Retina (tissue), 1 donor: ENCODE data around the gene INVS.
"Not testable (repeated sequence)": the region's sequence is repeated elsewhere in the genome, so short reads cannot be mapped to it uniquely, and the experiment has no call there.

Experiments
- DNase-seq: peaks from one replicate; pipeline ENCODE4 v3.0.0-alpha.2; 2016

The INVS gene

DNA sequence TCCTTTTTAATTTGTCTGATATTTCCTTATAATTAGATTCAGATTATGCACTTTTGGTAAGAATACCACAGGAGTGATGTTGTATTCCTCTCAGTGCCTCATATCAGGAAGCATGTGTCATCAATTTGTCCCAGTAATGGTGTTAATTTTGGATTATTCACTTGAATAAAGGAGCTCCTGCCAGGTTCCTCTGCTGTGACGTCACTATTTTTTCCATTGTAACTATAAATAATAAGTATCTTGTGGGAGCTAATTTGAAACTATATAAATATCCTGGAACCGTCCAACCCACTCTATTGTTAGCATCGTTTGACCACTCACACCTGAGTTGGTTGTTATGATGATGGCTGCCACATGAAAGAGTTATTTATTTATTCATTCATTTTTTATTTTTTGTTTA is 107.9 kb downstream of the INVS start:
- DNase-seq: no peak

DNA sequence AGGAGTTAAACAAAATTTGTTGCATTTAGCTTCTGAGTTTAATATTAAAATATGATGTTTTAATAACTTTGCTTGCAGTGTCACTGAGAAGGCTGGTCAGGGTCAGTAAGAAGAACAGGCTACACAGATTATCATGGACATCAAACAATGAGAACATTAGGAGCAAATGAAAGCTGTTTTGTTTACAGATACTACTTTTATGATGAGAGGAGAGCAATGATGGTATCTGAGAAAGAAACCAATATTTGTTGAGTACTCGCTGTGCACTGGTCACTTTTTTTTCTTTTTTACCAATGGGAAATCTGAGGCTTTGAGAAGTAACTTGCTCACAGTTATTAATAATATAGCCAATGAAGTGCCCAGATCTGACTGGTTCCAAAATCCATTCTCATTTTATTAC is 109.6 kb downstream of the INVS start:
- DNase-seq: no peak

DNA sequence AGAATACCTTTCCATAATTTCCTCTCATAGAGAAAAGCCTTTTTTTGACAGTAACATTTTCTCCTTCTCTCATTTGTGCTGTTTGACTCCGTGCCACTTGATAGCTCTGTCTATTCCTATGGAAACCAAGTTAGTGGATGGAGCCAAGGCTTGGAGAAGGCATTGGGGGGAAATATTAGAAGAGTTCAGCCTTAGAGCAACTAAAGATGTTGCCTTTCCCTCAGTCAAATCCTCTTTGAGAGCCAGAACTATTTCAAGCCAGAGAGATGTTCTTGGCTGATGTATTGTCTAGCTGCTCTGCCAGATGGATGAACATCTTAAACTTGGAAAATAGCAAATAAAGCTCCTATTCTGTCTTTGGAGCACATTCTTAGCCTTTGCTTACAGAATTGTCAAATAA is 112.4 kb downstream of the INVS start:
- no peak for DNase-seq

DNA sequence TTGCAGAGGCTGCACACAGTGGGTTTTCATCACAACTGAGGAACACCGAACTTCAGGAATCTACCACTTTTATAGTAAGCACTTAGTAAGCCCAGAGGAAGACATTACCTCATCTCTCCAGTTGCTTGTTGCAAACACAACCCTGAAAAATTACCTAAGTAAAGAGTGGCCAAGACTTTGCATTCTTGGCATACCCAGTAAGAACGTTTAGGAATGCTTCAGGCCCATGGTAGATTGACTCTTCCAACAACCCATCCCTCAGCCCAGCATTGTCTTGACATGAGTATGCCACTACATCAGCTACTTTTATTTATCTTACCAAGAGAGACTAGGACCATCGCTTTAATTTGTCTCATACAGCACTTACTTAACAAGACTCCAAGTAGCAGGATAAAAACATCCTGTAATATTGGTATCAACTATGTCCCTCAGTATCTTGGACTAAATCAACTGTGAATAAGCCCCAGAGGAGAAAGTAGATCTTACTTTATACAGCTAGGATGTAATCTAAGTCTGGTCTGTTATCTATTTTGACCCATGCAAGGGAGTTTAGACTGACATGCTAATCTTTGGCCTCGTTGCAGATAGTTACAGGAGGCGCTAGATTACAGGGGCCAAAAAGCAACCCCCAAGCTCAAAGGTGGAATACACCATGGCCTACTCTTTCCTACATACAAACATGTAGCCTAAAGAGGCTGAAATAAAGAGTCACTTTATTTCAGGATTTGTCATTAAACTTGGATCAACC is 114.9 kb downstream of the INVS start:
- DNase-seq: no peak

DNA sequence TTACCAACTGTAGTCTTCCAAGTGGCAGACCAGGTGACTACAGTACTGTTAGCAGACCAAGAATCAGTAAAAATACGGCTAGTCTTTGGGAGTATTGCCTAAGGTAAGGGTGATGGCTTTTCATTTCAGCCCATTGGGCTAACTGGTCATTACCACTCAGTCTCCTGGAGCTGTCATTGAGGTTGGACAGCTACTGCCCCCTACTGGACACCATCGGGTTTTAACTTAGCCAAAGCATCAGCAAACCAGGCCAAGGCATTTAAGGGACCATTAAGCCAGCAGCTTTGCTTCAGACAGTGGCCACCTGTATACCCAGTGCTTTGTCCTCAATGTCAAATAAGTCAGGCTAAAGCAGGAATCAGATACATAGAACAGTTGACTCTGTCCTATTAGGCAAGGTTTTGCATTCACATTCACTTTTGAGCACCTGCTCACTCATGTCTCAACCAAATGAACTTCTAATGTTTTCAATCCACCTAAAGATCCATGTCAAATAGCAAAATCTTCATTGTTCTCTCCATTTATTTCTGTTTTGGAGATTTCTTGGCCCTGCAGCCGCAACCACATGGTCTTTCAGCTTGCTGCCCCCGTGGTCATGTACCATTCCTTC is 117.2 kb downstream of the INVS start:
- peak; percentile 10 for DNase-seq

DNA sequence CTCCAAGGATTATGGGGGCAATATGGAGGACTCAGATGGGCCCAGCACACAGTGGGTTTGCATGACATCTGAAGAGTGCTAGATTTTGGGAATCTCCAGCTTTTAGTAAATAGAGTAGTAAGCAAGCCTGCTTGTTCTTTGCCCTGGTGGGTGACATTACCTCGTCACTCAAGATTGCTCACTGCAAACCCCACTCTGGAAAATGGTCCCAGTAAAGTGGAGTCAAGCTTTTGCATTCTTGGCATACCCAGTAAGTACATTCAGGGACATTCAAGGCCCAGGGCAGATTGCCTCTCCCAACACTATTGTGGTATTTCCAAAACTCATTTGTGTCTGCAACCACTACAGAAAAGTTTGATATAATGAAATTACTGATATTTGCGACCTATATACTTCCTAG is 118.5 kb downstream of the INVS start:
- no peak for DNase-seq

DNA sequence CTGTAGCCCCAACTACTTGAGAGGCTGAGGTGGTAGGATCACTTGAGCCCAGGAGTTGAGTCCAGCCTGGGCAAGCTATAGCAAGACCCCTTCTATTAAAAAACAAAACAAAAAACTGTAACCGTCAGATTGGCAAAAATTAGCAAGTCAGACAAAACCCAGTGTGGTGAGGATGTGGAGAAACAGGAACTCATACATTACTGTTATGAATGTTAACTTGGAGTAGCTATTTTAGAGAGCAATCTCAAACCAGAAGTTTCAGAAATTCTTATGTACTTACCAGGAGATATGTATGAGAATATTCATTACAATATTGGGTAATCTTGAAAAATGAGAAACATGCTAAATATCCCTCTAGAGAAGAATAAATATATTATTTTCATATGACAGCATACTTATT is 120.3 kb downstream of the INVS start:
- no peak for DNase-seq

DNA sequence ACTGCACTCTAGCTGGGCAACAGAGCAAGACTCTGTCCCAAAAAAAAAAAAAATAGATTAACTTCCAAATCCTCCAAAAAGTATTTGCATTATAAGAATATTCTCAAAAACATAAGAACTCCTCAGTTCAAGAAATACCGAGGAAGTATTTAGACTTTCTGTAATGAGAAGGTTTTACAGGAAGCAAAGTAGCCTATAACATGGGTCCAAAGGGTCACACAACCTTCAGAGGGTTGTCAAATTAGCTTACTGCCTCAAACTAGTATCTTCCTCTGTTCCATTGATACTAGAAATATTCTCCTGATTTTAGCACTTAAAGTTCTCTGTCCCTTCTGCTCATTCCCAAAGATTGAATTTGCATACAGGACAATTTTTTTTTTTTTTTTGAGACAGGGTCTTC is 121.9 kb downstream of the INVS start:
- no peak for DNase-seq

DNA sequence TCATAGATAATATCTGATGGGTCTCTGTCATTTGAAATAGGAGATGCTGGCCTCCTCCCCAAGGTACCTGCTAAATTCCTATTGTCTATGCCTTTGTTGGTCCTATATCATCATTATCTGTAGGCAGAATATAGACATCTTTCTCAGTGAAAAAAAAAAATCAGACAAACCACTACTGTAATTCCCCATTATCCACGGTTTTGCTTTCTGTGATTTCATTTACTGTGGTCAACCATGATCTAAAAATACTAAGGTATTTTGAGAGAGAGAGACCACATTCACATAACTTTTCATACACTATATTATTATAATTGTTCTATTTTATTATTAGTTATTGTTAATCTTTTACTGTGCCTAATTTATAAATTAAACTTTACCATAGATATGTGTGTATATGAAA is 122.5 kb downstream of the INVS start:
- no peak for DNase-seq

DNA sequence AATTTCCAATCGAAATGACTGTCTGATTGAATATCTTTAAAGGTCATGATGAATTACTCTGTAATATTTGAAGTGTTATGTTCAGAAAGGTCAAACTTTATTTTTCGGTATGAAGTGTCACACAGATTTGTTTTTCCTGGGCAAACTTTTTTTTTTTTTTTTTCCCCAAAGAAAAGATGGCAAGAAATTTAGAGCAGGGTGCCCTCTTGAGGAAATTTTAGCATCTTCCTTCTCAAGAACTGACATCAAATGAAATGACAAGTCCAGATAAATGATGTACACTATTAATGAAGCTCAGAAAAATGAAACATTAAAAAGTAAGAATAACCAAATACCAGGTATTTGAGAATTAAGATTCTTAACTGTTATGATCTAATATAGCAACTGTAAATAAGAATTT is 123.6 kb downstream of the INVS start:
- peak; percentile 33 for DNase-seq

DNA sequence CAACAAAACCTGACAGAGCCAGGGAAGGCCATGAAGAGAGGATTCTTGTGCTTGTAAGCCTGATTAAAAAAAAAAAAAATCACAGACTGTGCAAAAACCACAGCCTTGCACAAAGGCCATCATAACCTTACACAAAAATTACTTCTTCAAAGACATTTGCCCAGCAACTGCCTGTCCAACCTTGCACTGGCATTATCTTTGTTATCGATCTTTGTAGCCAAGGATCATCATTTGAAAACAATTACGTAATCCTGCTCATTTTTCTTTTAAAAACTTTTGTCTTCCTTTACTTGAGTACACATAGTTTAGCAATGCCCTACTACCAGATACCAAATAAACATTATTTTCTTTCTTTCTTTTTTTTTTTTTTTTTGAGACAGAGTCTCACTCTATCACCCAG is 128.6 kb downstream of the INVS start:
- DNase-seq: no peak

DNA sequence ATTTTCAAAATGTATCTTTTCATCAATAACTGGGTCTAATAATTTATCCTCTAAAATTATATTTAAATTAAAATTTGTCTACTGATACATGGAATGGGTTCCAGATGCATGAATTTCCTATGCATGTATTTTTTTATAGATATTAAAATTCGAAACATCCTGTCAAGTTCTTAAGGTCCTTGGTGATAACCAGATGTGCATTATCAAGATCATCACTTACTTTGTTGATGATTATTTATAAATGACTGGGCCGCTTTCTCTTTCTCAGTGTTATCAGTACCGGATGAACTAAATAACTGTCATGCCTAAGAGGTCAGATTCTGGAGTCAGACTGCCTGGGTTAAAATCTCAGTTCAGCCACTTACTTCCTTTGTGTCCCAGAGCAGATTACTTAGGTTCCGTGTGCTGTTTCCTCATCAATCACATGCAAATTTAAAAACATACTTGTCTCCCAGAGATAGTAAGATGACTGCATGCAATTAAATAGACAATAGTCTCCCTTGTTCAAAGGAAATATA is 129.4 kb downstream of the INVS start:
- DNase-seq: no peak

DNA sequence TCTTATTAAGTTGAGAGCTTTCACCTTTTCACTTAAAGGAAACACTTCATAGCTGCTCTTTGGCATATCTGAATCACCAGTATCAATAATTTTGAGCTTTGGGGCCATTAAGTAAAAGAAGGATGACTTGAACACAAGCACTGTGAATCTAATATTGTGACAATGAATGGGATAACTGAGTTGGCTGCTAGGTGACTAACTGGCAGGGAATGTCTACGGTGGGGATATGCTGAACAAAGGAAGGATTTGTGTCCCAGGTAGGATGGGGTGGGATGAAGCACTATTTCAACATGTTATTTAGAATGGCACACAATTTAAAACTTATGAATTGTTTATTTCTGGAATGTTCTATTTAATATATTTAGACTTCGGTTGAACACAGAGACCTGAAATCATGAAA is 130.1 kb downstream of the INVS start:
- no peak for DNase-seq

DNA sequence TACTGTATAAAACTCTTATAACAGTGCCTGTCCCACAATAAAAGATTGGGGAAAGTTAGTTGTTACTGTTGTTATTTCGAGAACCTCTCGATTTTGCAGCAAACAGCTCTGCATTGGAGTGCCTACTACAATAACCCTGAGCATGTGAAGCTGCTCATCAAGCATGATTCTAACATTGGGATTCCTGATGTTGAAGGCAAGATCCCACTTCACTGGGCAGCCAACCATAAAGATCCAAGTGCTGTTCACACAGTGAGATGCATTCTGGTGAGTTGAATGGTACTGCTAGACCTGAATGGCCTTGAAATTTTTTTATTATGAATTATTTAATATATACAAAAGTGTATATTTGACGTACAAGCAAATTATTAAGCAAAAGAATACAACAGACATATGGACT is 130.5 kb downstream of the INVS start:
- DNase-seq: no peak

DNA sequence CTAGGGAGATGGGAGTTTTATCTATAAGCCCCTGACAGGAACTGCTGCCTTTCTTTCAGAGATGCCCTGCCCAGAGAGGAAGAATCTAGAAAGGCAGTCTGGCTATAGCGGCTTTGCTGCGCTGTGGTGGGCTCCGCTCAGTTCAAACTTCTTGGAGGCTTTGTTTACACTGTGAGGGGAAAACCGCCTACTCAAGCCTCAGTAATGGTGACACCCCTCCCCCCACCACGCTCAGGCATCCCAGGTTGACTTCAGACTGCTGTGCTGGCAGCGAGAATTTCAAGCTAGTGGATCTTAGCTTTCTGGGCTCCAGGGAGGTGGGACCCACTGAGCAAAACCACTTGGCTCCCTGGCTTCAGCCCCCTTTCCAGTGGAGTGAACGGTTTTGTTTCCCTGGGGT is 137.9 kb downstream of the INVS start:
- DNase-seq: not testable (repeated sequence)

DNA sequence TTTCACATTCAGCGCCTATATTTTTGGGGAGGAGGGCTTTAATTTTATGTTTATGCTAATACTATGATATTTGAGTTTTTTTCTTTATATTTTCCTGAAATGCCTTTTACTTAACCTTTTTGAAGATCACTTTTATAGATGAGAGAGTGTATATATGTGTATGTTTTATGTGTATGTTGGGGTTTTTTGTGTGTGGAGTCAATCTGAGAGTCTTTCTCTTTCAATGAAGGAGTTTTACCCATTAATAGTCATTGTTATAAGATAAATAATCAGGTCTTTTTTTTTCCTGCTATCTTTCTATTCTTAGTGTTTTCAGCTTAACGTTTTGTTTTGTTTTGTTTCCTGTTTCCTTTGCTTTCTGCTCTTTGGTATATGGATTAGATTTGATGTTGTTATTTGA is 141.5 kb downstream of the INVS start:
- no peak for DNase-seq

DNA sequence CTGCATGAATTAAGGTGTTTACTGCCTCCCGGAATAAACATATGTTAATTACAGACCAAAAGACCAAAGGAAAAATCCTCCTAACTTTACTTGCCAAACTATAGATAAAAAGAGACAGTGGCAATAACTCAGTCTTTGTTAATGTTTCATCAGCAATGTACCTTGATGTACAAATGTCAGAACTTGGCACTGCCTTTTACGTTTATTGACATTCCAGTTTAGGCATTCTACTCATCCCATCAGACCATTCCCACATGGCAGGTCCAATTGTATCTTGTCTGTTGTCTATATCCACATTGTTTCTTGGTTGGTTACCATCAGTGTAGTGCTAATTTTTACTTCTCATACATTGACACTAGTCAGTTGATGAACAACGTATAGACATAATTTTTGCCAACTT is 168.2 kb downstream of the INVS start:
- DNase-seq: no peak

DNA sequence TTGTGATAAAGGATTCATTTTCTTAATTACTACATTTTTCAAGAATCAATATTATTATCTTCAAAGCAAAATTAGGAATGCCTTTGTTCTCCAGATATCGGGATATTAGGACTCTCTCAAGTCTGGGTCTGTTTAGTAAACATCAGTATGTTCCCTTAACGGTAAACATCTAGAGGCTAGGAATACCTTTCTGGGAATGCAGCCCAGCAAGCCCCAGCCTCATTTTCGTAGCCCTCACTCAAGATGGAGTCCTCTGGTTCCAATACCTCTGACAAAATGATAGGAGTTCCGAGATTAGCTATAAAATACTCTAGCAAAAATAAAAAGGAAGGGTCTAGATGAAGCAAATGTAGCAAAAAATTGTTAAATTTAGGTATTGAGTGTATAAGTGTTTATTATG is 169.2 kb downstream of the INVS start:
- DNase-seq: no peak

DNA sequence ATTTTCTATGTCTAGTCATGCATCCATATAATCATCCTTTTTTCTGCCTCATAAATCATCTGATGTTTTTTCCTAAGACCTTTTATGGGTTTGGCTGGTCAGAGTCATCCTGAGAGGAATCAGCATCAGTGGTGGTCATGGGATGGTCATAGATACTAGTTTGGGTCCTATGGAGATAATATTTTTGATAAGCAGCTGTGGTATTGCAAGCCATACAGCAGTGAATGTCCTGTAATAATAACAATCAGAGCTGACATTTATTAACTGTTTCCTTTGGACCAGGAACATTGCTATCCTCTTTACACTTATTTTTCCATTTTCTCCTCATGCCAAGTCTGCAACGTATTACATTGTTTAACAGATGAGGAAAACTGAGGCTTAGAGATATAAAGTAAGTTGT is 170.6 kb downstream of the INVS start:
- no peak for DNase-seq

DNA sequence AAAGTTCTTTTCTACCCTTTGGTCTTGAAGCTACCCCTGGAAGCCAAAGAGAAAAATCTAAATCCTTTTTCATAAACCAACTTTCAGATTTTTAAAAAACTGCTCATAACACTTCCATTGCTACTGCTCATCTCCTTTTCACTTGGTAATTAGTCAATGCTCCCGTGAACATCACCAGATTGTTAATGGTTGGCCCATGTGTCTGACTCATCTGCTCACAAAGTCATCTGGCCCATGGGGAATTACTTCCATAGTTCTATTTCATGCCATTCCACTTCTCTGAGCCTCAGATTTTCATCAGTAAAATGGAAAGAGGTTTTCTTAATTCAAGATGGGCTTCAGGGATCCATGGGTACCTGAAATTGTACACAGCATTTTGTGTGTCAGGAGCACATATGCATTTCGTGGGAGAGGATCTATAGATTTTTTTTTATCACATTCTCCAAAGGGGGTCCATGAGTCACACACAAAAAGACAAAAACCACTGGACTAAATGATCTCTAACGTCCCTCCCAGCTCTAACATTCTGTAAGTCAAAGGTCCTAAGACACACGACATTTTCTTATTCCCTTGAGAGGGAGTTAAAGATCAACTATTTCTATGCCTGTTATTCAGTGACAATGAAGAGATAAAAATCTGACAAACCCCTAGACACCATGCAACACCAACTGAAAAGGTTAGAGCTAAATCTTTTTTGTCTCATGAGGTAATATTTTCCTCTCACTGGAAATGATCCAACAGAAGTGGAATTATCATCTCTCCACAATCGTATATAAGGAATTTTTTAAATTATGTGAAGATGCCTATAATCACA is 178.3 kb downstream of the INVS start:
- no peak for DNase-seq

DNA sequence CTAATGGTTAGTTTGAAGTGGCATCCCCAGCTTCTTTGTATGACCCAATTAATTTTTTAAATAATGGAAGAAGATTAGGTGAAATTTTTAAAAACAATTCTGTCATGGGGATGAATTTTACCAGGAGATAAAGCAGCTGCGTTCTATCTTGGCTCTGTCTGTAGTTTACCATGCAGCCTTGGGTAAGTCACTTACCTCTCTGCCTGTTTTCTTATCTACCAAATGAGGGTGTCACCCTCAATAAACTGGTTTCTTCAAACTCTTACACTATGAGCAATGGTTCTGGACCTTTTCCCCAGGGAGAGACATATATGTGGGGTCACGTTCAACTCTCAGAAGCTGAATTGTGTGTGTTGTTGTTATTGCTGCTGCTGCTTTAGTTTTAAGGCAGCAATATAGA is 182.0 kb downstream of the INVS start:
- no peak for DNase-seq

DNA sequence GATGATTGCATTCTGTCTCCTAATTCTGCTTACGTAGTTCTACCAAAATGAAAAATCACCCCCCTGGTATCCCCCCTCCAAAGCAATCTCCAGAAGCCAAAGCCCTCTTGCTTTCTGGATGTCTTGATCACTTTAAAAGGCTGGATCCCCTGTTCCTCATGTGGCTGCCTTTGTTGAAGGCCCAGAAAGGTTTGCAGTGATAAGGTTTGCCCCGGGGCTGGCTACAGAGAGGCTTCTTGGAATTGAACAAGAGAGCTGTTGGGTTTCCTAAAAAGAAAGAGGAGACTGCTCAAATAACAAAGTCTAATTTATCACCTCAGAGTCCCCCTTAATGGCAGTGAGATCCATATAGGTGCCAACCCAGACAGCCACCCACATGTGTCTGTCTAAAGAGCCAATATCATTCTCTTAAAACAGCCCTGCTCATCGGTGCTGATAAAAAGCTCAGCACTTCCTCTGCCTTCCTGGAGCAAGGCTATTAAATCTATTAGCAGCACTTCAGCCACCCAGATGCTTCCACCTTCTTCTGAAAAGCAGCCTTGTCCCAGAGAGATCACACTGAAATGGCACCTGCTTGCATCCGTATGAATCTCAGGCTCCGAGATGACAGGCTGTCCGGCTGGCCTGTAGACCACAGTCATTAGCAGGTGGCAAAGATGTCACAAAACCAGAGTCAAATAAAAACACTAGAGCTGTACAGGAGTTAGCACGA is 182.8 kb downstream of the INVS start:
- DNase-seq: no peak

DNA sequence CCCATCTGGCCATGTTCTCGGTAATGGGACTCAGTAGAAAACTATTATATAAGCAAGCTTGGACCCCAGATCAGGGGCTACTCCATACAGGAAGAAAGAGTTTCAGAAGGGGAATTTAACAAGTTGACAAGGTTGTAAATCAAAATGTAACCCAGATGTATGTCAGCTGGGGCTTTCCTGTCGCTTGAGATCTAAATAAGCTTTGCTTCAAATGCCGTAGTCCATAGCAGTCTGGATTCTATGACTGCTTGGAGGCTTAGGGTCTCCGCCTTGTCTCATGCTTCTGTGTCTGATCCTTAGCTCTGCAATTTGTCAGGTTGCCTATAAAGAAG is 183.3 kb downstream of the INVS start:
- DNase-seq: no peak
